Measurements from ENCODE around the gene MRAS.
"Not testable (repeated sequence)": the region's sequence is repeated elsewhere in the genome, so short reads cannot be mapped to it uniquely, and the experiment has no call there.

The MRAS gene

GRCh38 chr3:138445654-138446053, 97.3 kb downstream of the MRAS start:
- DNase-seq (ENCODE audit: low read depth) = no peak

- DNase-seq (ENCODE audit: low read depth) = no peak
Observed at GRCh38 chr3:138448631-138449030, 100.3 kb downstream of the MRAS start.

GRCh38 chr3:138449490-138449889, 101.1 kb downstream of the MRAS start:
- DNase-seq (ENCODE audit: low read depth) = no peak

- DNase-seq (ENCODE audit: low read depth) = no peak
Observed at GRCh38 chr3:138450181-138450580, 101.8 kb downstream of the MRAS start.

GRCh38 chr3:138450704-138451424, 102.5 kb downstream of the MRAS start:
- no peak for DNase-seq (ENCODE audit: low read depth)

GRCh38 chr3:138451595-138452162, 103.3 kb downstream of the MRAS start:
- DNase-seq (ENCODE audit: low read depth) = no peak

GRCh38 chr3:138452436-138452835, 104.1 kb downstream of the MRAS start:
- no peak for DNase-seq (ENCODE audit: low read depth)

GRCh38 chr3:138453940-138454339, 105.6 kb downstream of the MRAS start:
- not testable (repeated sequence) for DNase-seq (ENCODE audit: low read depth)
